SU-DHL-6 (cell line): ENCODE measurements around the gene IFT122.

Source experiments
- EZH2phosphoT487 ChIP-seq: fragments of 200-600 bp; sonication (generic), shearing (Covaris generic); conservative IDR thresholded peaks from 2 replicates; pipeline ENCODE4 v1.6.1; 2018; ENCODE audit warnings: mild to moderate bottlenecking, antibody characterized with exemption, low read length, moderate library complexity, mixed read lengths
- TF ChIP-seq, protein P1 (sequence below): fragments of 200-600 bp; sonication (generic); IDR thresholded peaks from one replicate; pipeline ENCODE4 v1.5.1; 2017; ENCODE audit warnings: antibody characterized with exemption, mild to moderate bottlenecking, low read length, moderate library complexity; ENCODE audit not compliant: insufficient read depth, poor library complexity, severe bottlenecking

DNA sequence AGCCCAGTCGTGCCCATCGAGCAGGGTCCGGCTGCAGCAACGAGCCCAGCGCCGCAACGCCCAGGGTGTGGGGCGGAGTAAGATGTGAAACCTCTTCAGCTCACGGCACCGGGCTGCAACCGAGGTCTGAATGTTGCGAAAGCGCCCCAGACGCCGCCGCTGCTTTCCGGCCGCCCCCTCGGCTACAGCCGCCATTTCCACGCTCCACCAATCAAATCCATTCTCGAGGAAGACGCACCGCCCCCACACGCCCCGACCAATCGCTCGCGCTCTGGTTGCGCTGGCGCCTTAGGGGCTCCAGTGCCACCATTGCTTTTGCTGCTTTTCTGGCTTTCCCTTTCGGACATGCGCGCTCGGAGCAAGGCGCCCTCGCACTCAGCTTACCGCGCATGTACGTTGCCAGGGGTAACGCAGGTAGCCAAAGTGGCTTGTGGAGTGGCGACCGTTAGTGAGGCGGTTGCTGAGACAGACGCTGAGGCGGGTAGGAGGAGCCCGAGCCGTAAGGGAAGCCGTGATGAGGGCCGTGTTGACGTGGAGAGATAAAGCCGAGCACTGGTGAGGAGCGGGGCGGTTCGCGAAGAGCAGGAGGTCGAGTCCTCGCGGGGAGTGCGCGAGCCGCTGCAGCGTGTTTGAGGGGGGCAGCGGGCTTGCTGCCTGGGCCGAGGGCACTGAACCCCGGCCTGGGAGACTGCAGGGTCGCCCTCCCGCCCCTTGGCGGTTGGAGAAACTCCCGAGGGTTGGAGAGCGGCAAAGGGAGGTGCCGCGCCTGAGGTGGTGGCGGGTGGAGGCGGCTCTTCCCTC is at the start of gene IFT122, which contains the start of gene MBD4:
- TF ChIP-seq, protein P1, sequence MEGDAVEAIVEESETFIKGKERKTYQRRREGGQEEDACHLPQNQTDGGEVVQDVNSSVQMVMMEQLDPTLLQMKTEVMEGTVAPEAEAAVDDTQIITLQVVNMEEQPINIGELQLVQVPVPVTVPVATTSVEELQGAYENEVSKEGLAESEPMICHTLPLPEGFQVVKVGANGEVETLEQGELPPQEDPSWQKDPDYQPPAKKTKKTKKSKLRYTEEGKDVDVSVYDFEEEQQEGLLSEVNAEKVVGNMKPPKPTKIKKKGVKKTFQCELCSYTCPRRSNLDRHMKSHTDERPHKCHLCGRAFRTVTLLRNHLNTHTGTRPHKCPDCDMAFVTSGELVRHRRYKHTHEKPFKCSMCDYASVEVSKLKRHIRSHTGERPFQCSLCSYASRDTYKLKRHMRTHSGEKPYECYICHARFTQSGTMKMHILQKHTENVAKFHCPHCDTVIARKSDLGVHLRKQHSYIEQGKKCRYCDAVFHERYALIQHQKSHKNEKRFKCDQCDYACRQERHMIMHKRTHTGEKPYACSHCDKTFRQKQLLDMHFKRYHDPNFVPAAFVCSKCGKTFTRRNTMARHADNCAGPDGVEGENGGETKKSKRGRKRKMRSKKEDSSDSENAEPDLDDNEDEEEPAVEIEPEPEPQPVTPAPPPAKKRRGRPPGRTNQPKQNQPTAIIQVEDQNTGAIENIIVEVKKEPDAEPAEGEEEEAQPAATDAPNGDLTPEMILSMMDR = no peak
- no peak for TF ChIP-seq EZH2phosphoT487
